Measurements from ENCODE around the gene TSC2.

GRCh38 chr16:2066139-2066538, 18.4 kb downstream of the TSC2 start:
- TF ChIP-seq POLR2A (IDR thresholded peaks at IDR 0.05) (no peak), POLR2AphosphoS5 (IDR thresholded peaks at IDR 0.05) (no peak), EP300 (IDR thresholded peaks at IDR 0.05) (no peak), CTCF (IDR thresholded peaks at IDR 0.05) (no peak)
